ENCODE data around the gene ICAM5.
"Not testable (repeated sequence)": the region's sequence is repeated elsewhere in the genome, so short reads cannot be mapped to it uniquely, and the experiment has no call there.

Gene ICAM5, protein sequence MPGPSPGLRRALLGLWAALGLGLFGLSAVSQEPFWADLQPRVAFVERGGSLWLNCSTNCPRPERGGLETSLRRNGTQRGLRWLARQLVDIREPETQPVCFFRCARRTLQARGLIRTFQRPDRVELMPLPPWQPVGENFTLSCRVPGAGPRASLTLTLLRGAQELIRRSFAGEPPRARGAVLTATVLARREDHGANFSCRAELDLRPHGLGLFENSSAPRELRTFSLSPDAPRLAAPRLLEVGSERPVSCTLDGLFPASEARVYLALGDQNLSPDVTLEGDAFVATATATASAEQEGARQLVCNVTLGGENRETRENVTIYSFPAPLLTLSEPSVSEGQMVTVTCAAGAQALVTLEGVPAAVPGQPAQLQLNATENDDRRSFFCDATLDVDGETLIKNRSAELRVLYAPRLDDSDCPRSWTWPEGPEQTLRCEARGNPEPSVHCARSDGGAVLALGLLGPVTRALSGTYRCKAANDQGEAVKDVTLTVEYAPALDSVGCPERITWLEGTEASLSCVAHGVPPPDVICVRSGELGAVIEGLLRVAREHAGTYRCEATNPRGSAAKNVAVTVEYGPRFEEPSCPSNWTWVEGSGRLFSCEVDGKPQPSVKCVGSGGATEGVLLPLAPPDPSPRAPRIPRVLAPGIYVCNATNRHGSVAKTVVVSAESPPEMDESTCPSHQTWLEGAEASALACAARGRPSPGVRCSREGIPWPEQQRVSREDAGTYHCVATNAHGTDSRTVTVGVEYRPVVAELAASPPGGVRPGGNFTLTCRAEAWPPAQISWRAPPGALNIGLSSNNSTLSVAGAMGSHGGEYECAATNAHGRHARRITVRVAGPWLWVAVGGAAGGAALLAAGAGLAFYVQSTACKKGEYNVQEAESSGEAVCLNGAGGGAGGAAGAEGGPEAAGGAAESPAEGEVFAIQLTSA

DNA sequence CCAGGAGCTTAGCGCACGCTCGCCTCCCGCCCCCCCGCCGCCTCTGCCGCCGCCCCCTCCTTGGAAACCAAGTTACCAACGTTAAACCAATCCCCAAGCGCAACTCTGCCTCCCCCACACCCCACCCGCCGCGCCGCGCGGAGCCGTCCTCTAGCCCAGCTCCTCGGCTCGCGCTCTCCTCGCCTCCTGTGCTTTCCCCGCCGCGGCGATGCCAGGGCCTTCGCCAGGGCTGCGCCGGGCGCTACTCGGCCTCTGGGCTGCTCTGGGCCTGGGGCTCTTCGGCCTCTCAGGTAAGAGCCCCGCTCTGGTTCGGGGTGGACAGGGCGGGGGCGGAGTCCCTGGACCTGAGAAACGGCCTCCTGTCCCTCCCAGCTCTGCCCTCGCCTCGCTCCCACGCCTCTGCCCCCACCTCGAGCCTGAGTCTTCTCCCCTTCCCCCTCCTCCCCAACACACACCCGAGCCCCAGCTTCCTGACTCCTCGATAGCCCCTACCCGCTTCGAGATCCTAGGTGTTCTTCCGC lies at the start of gene ICAM5:
TSS of gene ICAM5 (plus strand) at position 117 of the 521 bp plus-strand sequence. CDS start at position 209, 92 bp downstream.
- no peak for TF ChIP-seq ZNF274 (IDR thresholded peaks at IDR 0.05; ENCODE audit: low read depth, low read length)
- H3K4me3 ChIP-seq (ENCODE audit: low read length): peak within 1 kb of the TSS; percentile 38; the same call in 1 of the 2 replicates

DNA sequence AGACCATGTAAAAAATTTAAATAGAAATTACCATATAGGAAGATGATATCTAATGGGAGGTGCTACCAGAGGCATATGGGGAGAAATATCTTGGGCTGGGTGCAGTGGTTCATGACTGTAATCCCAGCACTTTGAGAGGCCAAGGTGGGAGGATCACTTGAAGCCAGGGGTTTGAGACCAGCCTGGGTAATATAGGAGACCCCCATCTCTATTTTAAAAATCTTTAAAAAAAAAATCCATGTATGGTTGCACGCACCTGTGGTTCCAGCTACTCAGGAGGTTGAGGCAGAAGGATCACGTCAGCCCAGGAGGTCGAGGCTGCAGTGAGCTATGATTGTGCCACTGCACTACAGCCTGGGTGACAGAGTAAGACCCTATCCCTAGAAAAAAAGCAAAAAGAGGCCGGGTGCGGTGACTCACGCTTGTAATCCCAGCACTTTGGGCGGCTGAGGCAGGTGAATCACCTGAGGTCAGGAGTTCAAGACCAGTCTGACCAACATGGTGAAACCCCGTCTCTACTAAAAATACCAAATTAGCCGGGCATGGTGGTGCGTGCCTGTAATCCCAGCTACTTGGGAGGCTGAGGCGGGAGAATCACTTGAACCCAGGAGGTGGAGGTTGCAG lies 47.8 kb upstream of the ICAM5 start:
- not testable (repeated sequence) for H3K4me3 ChIP-seq (ENCODE audit: low read length)

GRCh38 chr19:10243606-10244005 lies 46.1 kb upstream of the ICAM5 start:
- no peak for TF ChIP-seq ZNF274 (IDR thresholded peaks at IDR 0.05; ENCODE audit: low read depth, low read length)

GRCh38 chr19:10245189-10245939 lies 44.4 kb upstream of the ICAM5 start:
- H3K4me3 ChIP-seq (ENCODE audit: low read length): no peak overlapping the region
- no peak for TF ChIP-seq ZNF274 (IDR thresholded peaks at IDR 0.05; ENCODE audit: low read depth, low read length)

More at GRCh38 chr19:10243606-10244005, 46.1 kb upstream of the ICAM5 start:
- H3K4me3 ChIP-seq (ENCODE audit: low read length): no peak overlapping the region

GRCh38 chr19:10246511-10246910 lies 43.2 kb upstream of the ICAM5 start:
- no peak overlapping the region for H3K4me3 ChIP-seq (ENCODE audit: low read length)
- no peak for TF ChIP-seq ZNF274 (IDR thresholded peaks at IDR 0.05; ENCODE audit: low read depth, low read length)

DNA sequence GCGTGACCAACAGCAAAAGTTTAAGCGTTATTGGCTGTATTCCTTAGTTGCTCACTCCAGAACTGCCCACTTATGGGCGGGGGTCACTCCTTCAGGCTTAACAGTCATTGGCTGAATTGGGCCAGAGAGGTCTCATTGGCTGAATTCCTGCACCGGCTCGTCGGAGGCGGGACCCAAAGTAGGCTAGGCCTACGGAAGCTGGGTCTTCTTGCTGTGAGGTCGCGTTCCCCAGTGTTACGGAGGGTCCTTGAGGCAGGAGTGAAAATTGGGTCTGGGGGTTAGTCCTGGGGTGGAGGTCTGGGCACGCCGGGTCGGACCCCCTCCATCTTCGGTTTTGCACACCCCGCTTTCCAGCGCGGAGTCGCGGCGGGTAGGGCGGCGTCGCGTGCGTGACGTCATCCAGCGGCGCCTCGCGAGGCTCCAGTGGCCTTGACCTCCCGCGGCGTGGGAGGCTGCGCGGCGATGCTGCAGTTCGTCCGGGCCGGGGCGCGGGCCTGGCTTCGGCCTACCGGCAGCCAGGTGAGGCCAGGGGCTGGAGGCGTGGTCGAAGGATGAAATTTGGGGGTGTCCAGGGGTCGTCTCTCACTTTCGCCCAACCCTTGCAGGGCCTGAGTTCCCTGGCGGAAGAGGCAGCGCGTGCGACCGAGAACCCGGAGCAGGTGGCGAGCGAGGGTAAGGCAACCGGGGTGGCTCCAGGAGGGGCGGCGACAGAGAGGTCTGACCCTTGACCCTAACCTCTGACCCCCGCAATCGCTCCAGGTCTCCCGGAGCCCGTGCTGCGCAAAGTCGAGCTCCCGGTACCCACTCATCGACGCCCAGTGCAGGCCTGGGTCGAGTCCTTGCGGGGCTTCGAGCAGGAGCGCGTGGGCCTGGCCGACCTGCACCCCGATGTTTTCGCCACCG lies 37.7 kb upstream of the ICAM5 start, which contains the start of gene MRPL4:
TSS of gene MRPL4 (plus strand) at position 423 of the 903 bp plus-strand sequence. CDS start at position 463, 40 bp downstream.
- peak within 1 kb of the TSS; percentile 66 for H3K4me3 ChIP-seq (ENCODE audit: low read length)
- no peak for TF ChIP-seq ZNF274 (IDR thresholded peaks at IDR 0.05; ENCODE audit: low read depth, low read length)

- TF ChIP-seq ZNF274 (IDR thresholded peaks at IDR 0.05; ENCODE audit: low read depth, low read length): no peak
- H3K4me3 ChIP-seq (ENCODE audit: low read length): peak overlapping the region; percentile 66
Measured at GRCh38 chr19:10252707-10253106, 37.0 kb upstream of the ICAM5 start.

- no peak for TF ChIP-seq ZNF274 (IDR thresholded peaks at IDR 0.05; ENCODE audit: low read depth, low read length)
- no peak overlapping the region for H3K4me3 ChIP-seq (ENCODE audit: low read length)
Measured at GRCh38 chr19:10254244-10254643, 35.5 kb upstream of the ICAM5 start.

DNA sequence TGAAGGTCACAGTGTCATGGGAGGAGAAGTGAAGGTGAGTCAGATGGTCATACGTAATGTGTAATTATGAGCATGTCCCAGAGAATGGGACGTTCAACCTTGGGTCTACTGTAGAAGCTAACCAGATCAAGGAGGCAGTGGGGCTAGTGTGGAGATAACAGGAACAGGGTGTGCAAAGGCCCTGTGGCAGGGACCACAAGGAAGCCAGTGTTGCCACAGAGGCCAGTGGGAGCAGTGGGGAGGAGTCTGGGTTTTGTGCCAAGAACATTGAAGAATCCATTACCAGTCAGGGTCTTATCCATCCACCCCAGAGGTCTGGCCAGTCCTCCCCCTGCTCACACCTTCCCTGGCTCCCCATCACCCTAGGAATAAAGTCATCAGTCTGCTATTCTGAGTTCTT lies 34.4 kb upstream of the ICAM5 start:
- TF ChIP-seq ZNF274 (IDR thresholded peaks at IDR 0.05; ENCODE audit: low read depth, low read length): no peak
- H3K4me3 ChIP-seq (ENCODE audit: low read length): no peak overlapping the region

- no peak overlapping the region for H3K4me3 ChIP-seq (ENCODE audit: low read length)
- TF ChIP-seq ZNF274 (IDR thresholded peaks at IDR 0.05; ENCODE audit: low read depth, low read length): no peak
Measured at GRCh38 chr19:10256551-10256950, 33.2 kb upstream of the ICAM5 start.

- TF ChIP-seq ZNF274 (IDR thresholded peaks at IDR 0.05; ENCODE audit: low read depth, low read length): no peak
- no peak overlapping the region for H3K4me3 ChIP-seq (ENCODE audit: low read length)
Measured at GRCh38 chr19:10256970-10257615, 32.7 kb upstream of the ICAM5 start.
